OCI-LY1 (cell line): Measurements from ENCODE around the gene MACROD1.

ENCODE experiments used
- H2AFZ ChIP-seq: fragments of 200-600 bp; sonication (generic), shearing (Covaris generic); 2 replicates; pipeline ENCODE4 v1.6.0; 2014; ENCODE audit warnings: antibody characterized with exemption, mild to moderate bottlenecking, low read length
- H3F3A ChIP-seq: fragments of 200-600 bp; sonication (generic), shearing (Covaris generic); 2 replicates; pipeline ENCODE4 v1.6.0; 2014; ENCODE audit warnings: mild to moderate bottlenecking, antibody characterized with exemption, low read length, moderate library complexity; ENCODE audit not compliant: insufficient read depth
- H3K27ac ChIP-seq: fragments of 200-600 bp; sonication (generic); 2 replicates; pipeline ENCODE4 v1.5.1; 2014; ENCODE audit warnings: low read length, mixed run types, mild to moderate bottlenecking, low read depth; ENCODE audit not compliant: poor library complexity, severe bottlenecking
- H3K27me3 ChIP-seq: fragments of 200-600 bp; sonication (generic); 2 replicates; pipeline ENCODE4 v1.6.0; 2014; ENCODE audit warnings: antibody characterized with exemption, mild to moderate bottlenecking, low read length, moderate library complexity; ENCODE audit not compliant: insufficient read depth
- H3K36me3 ChIP-seq: fragments of 200-600 bp; sonication (generic); 2 replicates; pipeline ENCODE4 v1.6.1; 2014; ENCODE audit warnings: mild to moderate bottlenecking, antibody characterized with exemption, low read length, moderate library complexity, mixed read lengths; ENCODE audit not compliant: insufficient read depth
- H3K4me1 ChIP-seq: fragments of 200-600 bp; sonication (generic); 2 replicates; pipeline ENCODE4 v1.5.1; 2014; ENCODE audit warnings: mild to moderate bottlenecking, low read length, moderate library complexity; ENCODE audit not compliant: insufficient read depth, severe bottlenecking
- H3K4me2 ChIP-seq: fragments of 200-600 bp; sonication (generic), shearing (Covaris generic); 2 replicates; pipeline ENCODE4 v1.6.1; 2014; ENCODE audit warnings: low read length
- H3K4me3 ChIP-seq: fragments of 200-600 bp; sonication (generic); 2 replicates; pipeline ENCODE4 v1.5.1; 2014; ENCODE audit warnings: low read length, low read depth, mild to moderate bottlenecking, mixed read lengths; ENCODE audit not compliant: poor library complexity, severe bottlenecking
- H3K79me2 ChIP-seq: fragments of 200-600 bp; shearing (Covaris generic); 2 replicates; pipeline ENCODE4 v1.6.1; 2016; ENCODE audit warnings: mixed run types, low read length, mixed read lengths; ENCODE audit not compliant: insufficient read depth
- H3K9ac ChIP-seq: fragments of 200-600 bp; sonication (generic), shearing (Covaris generic); 2 replicates; pipeline ENCODE4 v1.6.1; 2014; ENCODE audit warnings: mild to moderate bottlenecking, low read length, mixed read lengths
- H3K9me2 ChIP-seq: fragments of 200-600 bp; sonication (generic), shearing (Covaris generic); 2 replicates; pipeline ENCODE4 v1.6.1; 2014; ENCODE audit warnings: low read depth, mild to moderate bottlenecking, low read length, mixed read lengths
- H3K9me3 ChIP-seq: fragments of 200-600 bp; shearing (Covaris generic); 2 replicates; pipeline ENCODE4 v1.6.1; 2014; ENCODE audit warnings: low read length, mixed read lengths
- H4K20me1 ChIP-seq: fragments of 200-600 bp; sonication (generic), shearing (Covaris generic); 2 replicates; pipeline ENCODE4 v1.6.0; 2016; ENCODE audit warnings: mild to moderate bottlenecking, low read length; ENCODE audit not compliant: insufficient read depth
- EZH2 ChIP-seq: fragments of 200-600 bp; sonication (generic), shearing (Covaris generic); IDR thresholded peaks from 2 replicates; pipeline ENCODE4 v1.8.0; 2017; ENCODE audit warnings: borderline replicate concordance, mixed run types, mild to moderate bottlenecking, antibody characterized with exemption, low read length, moderate library complexity, mixed read lengths
- TF ChIP-seq, protein P1 (sequence below): fragments of 200-600 bp; sonication (generic), shearing (Covaris generic); IDR thresholded peaks from 2 replicates; pipeline ENCODE4 v1.5.1; 2017; ENCODE audit warnings: mild to moderate bottlenecking, antibody characterized with exemption, low read length, moderate library complexity, mixed read lengths

MACROD1 gene

GRCh38 chr11:64092761-64093136 is 73.2 kb downstream of the MACROD1 start:
- Histone ChIP-seq H3K27ac (no peak overlapping the region), H3K9me2 (no peaks in the 10 kb centered on the region), H3K9ac (no peak overlapping the region), H3K9me3 (no peaks in the 10 kb centered on the region), H2AFZ (no peak overlapping the region), H3K36me3 (no peaks in the 10 kb centered on the region), H3K4me2 (no peak overlapping the region), H3K4me1 (no peaks in the 10 kb centered on the region), H4K20me1 (no peaks in the 10 kb centered on the region), H3K27me3 (peaks cover 20% of the 10 kb centered on the region), H3K4me3 (no peak overlapping the region), H3K79me2 (no peaks in the 10 kb centered on the region), H3F3A (no peaks in the 10 kb centered on the region)
- TF ChIP-seq EZH2: no peak
- TF ChIP-seq, protein P1, sequence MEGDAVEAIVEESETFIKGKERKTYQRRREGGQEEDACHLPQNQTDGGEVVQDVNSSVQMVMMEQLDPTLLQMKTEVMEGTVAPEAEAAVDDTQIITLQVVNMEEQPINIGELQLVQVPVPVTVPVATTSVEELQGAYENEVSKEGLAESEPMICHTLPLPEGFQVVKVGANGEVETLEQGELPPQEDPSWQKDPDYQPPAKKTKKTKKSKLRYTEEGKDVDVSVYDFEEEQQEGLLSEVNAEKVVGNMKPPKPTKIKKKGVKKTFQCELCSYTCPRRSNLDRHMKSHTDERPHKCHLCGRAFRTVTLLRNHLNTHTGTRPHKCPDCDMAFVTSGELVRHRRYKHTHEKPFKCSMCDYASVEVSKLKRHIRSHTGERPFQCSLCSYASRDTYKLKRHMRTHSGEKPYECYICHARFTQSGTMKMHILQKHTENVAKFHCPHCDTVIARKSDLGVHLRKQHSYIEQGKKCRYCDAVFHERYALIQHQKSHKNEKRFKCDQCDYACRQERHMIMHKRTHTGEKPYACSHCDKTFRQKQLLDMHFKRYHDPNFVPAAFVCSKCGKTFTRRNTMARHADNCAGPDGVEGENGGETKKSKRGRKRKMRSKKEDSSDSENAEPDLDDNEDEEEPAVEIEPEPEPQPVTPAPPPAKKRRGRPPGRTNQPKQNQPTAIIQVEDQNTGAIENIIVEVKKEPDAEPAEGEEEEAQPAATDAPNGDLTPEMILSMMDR: no peak

DNA sequence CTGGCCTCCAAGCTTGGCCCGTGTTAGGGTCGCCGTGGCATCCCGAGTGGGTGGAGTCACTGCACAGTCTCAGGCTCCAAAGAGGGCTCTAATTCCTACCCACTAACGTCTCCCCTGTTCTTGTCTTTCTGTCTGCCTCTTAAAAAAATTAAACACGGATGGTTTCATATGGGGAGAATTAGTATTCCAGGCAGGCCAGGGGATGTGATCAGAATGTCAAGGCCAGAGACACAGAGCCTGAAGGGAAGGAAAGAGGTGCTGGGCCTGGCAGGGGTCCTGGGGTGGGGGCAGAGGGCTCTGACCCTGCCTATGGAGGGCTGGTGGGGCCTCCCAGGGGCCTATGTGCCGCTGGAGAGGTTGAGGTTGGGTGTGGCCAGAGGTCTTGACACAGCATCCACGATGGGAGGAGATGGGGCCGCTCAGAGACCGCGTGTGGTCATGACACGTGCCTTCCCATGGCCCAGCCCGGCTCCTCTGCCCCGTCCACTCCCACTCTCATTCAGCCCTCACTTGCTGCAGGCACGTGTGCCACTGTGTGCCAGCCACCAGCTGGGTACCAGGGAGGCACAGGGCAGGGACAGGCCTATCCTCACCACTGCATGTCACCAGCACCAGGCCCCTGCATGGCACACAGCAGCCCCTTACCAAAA is 73.7 kb downstream of the MACROD1 start:
- H3K4me2 ChIP-seq: no peak overlapping the region
- H3K27me3 ChIP-seq: peaks cover 16% of the 10 kb centered on the region
- H2AFZ ChIP-seq: no peak overlapping the region
- no peak overlapping the region for H3K9ac ChIP-seq
- TF ChIP-seq, protein P1: no peak
- no peak for TF ChIP-seq EZH2
- no peaks in the 10 kb centered on the region for H4K20me1 ChIP-seq
- no peaks in the 10 kb centered on the region for H3K36me3 ChIP-seq
- H3K9me3 ChIP-seq: no peaks in the 10 kb centered on the region
- no peaks in the 10 kb centered on the region for H3K79me2 ChIP-seq
- no peaks in the 10 kb centered on the region for H3F3A ChIP-seq
- no peak overlapping the region for H3K27ac ChIP-seq
- H3K4me1 ChIP-seq: no peaks in the 10 kb centered on the region
- H3K4me3 ChIP-seq: no peak overlapping the region
- H3K9me2 ChIP-seq: no peaks in the 10 kb centered on the region

GRCh38 chr11:64090806-64091516 is 75.0 kb downstream of the MACROD1 start:
- H3K27ac ChIP-seq: no peak overlapping the region
- H3K9ac ChIP-seq: no peak overlapping the region
- no peak overlapping the region for H2AFZ ChIP-seq

More at GRCh38 chr11:64090806-64091516, 75.0 kb downstream of the MACROD1 start:
- Histone ChIP-seq H3K4me3 (no peak overlapping the region), H3K4me1 (no peaks in the 10 kb centered on the region), H3F3A (no peaks in the 10 kb centered on the region), H3K36me3 (no peaks in the 10 kb centered on the region), H3K4me2 (no peak overlapping the region), H3K9me3 (no peaks in the 10 kb centered on the region), H3K27me3 (peaks cover 9% of the 10 kb centered on the region), H3K79me2 (no peaks in the 10 kb centered on the region), H3K9me2 (no peaks in the 10 kb centered on the region), H4K20me1 (no peaks in the 10 kb centered on the region)
- TF ChIP-seq, protein P1: 0 out of 2 replicates have a peak, but pooled peaks have one; percentile 8
- TF ChIP-seq EZH2: no peak
